Lower leg skin (tissue), 3 donors: ENCODE results near the gene SPIN2A.
"Not testable (repeated sequence)": the region's sequence is repeated elsewhere in the genome, so short reads cannot be mapped to it uniquely, and the experiment has no call there.

Source experiments
- POLR2A ChIP-seq, 2 donors: fragments of 450-650 bp; IDR thresholded peaks; one replicate each; pipeline ENCODE4 v1.6.1; 2016 to 2017; ENCODE audit warnings: antibody characterized with exemption in 2 of 2, mild to moderate bottlenecking in 1 of 2, moderate library complexity in 1 of 2
- TF ChIP-seq, protein P1 (sequence below), 3 donors: fragments of 450-650 bp; IDR thresholded peaks; one replicate each; pipeline ENCODE4 v1.5.1; 2016; ENCODE audit warnings: antibody characterized with exemption in 3 of 3, mild to moderate bottlenecking in 3 of 3, moderate library complexity in 2 of 3

DNA sequence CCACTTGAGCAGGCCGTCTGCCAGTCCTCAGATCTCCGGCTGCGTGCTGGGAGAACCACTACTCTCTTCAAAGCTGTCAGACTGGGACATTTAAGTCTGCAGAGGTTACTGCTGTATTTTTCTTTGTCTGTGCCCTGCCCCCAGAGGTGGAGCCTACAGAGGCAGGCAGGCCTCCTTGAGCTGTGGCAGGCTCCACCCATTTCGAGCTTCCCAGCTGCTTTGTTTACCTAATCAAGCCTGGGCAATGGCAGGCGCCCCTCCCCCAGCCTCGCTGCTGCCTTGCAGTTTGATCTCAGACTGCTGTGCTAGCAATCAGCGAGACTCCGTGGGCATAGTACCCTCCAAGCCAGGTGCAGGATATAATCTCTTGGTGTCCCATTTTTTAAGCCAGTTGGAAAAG, 15.0 kb upstream of the SPIN2A start:
- TF ChIP-seq, protein P1, sequence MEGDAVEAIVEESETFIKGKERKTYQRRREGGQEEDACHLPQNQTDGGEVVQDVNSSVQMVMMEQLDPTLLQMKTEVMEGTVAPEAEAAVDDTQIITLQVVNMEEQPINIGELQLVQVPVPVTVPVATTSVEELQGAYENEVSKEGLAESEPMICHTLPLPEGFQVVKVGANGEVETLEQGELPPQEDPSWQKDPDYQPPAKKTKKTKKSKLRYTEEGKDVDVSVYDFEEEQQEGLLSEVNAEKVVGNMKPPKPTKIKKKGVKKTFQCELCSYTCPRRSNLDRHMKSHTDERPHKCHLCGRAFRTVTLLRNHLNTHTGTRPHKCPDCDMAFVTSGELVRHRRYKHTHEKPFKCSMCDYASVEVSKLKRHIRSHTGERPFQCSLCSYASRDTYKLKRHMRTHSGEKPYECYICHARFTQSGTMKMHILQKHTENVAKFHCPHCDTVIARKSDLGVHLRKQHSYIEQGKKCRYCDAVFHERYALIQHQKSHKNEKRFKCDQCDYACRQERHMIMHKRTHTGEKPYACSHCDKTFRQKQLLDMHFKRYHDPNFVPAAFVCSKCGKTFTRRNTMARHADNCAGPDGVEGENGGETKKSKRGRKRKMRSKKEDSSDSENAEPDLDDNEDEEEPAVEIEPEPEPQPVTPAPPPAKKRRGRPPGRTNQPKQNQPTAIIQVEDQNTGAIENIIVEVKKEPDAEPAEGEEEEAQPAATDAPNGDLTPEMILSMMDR (IDR thresholded peaks at IDR 0.05): not testable (repeated sequence)
- TF ChIP-seq POLR2A (IDR thresholded peaks at IDR 0.05): not testable (repeated sequence)
